Osteoblast (primary cell): ENCODE results near the gene COX5A. TPM values are rescaled to one million over a fixed set of nuclear protein-coding genes. Genes with fewer than 3 reads are reported as not detected.

Experiments
- DNase-seq: peaks from one replicate; pipeline ENCODE4 v3.0.0; 2011; ENCODE audit warnings: low spot score, mixed read lengths; ENCODE audit not compliant: insufficient read length; ENCODE audit errors: missing footprints
- H2AFZ ChIP-seq: 2 replicates; pipeline ENCODE4 v1.6.0; 2011; ENCODE audit warnings: mild to moderate bottlenecking, low read length
- H3K27ac ChIP-seq: 2 replicates; pipeline ENCODE4 v1.5.1; 2011; ENCODE audit warnings: mild to moderate bottlenecking, low read depth, low read length, moderate library complexity
- H3K27me3 ChIP-seq: 2 replicates; pipeline ENCODE4 v1.6.0; 2012; ENCODE audit warnings: mild to moderate bottlenecking, control low read depth, inconsistent platforms, low read length, moderate library complexity; ENCODE audit not compliant: insufficient read depth
- H3K36me3 ChIP-seq: 2 replicates; pipeline ENCODE4 v1.5.1; 2011; ENCODE audit warnings: mild to moderate bottlenecking, low read length, control low read depth, moderate library complexity; ENCODE audit not compliant: insufficient read depth
- H3K4me1 ChIP-seq: 2 replicates; pipeline ENCODE4 v1.5.1; 2011; ENCODE audit warnings: mild to moderate bottlenecking, low read length, control low read depth, moderate library complexity; ENCODE audit not compliant: insufficient read depth
- H3K4me2 ChIP-seq: 2 replicates; pipeline ENCODE4 v1.6.0; 2011; ENCODE audit warnings: mild to moderate bottlenecking, low read length; ENCODE audit not compliant: insufficient read depth
- H3K4me3 ChIP-seq: fragments of 200-600 bp; sonication (generic); 3 replicates; pipeline ENCODE4 v1.5.1; 2012; ENCODE audit warnings: mild to moderate bottlenecking, low read length, inconsistent platforms; ENCODE audit not compliant: insufficient read depth
- H3K79me2 ChIP-seq: 2 replicates; pipeline ENCODE4 v1.6.0; 2012; ENCODE audit warnings: mild to moderate bottlenecking, low read length, control low read depth, inconsistent platforms; ENCODE audit not compliant: insufficient read depth
- H3K9me3 ChIP-seq: 2 replicates; pipeline ENCODE4 v1.5.1; 2011; ENCODE audit warnings: low read depth, low read length, control low read depth
- H4K20me1 ChIP-seq: 2 replicates; pipeline ENCODE4 v1.6.0; 2012; ENCODE audit warnings: mild to moderate bottlenecking, low read length, control low read depth; ENCODE audit not compliant: insufficient read depth
- CTCF ChIP-seq: IDR thresholded peaks from 2 replicates; pipeline ENCODE4 v1.5.1; 2011; ENCODE audit warnings: mild to moderate bottlenecking, low read depth, low read length, moderate library complexity; ENCODE audit errors: extremely low read depth
- total RNA-seq: library from RNA; depleted of rRNA; stranded (reverse); fragments of >200 nt; gene quantifications from 2 replicates; pipeline ENCODE4 v1.2.3, GENCODE V29; 2012

The COX5A gene
- total RNA-seq, 1 donor, result 27.1 TPM

GRCh38 chr15:74964794-74965193, 26.9 kb upstream of the COX5A start:
- Histone ChIP-seq H3K36me3 (no peaks in the 10 kb centered on the region), H3K9me3 (no peaks in the 10 kb centered on the region), H2AFZ (peak overlapping the region; percentile 59), H3K4me2 (no peak overlapping the region), H3K4me3 (no peak overlapping the region), H3K27ac (no peak overlapping the region), H3K27me3 (peaks cover 19% of the 10 kb centered on the region), H4K20me1 (no peaks in the 10 kb centered on the region), H3K79me2 (no peaks in the 10 kb centered on the region), H3K4me1 (peaks cover 6% of the 10 kb centered on the region)
- peak; percentile 82 for DNase-seq
- TF ChIP-seq CTCF, result no peak

- H3K27ac ChIP-seq, result no peak overlapping the region
- no peaks in the 10 kb centered on the region for H3K9me3 ChIP-seq
- no peak overlapping the region for H3K4me2 ChIP-seq
- no peak overlapping the region for H3K4me3 ChIP-seq
- peaks cover 33% of the 10 kb centered on the region for H3K27me3 ChIP-seq
- TF ChIP-seq CTCF, result no peak
- no peak for DNase-seq
- H3K79me2 ChIP-seq, result no peaks in the 10 kb centered on the region
- H3K4me1 ChIP-seq, result peaks cover 10% of the 10 kb centered on the region
- H3K36me3 ChIP-seq, result no peaks in the 10 kb centered on the region
- H2AFZ ChIP-seq, result no peak overlapping the region
- H4K20me1 ChIP-seq, result no peaks in the 10 kb centered on the region
Observed at GRCh38 chr15:74963213-74963612, 25.3 kb upstream of the COX5A start.

GRCh38 chr15:74962671-74963070, 24.8 kb upstream of the COX5A start:
- no peak overlapping the region for H2AFZ ChIP-seq
- H3K27ac ChIP-seq, result no peak overlapping the region
- no peaks in the 10 kb centered on the region for H3K36me3 ChIP-seq
- H3K79me2 ChIP-seq, result no peaks in the 10 kb centered on the region
- H3K9me3 ChIP-seq, result no peaks in the 10 kb centered on the region
- no peak for DNase-seq
- H3K27me3 ChIP-seq, result peaks cover 38% of the 10 kb centered on the region
- TF ChIP-seq CTCF, result no peak
- no peaks in the 10 kb centered on the region for H4K20me1 ChIP-seq
- peaks cover 11% of the 10 kb centered on the region for H3K4me1 ChIP-seq
- H3K4me3 ChIP-seq, result no peak overlapping the region
- H3K4me2 ChIP-seq, result no peak overlapping the region

GRCh38 chr15:74962219-74962618, 24.3 kb upstream of the COX5A start:
- DNase-seq, result no peak
- no peak overlapping the region for H3K4me3 ChIP-seq
- no peaks in the 10 kb centered on the region for H3K36me3 ChIP-seq
- H3K27ac ChIP-seq, result no peak overlapping the region
- TF ChIP-seq CTCF, result no peak
- H3K4me1 ChIP-seq, result peaks cover 15% of the 10 kb centered on the region
- peaks cover 43% of the 10 kb centered on the region for H3K27me3 ChIP-seq
- H2AFZ ChIP-seq, result no peak overlapping the region
- H3K4me2 ChIP-seq, result no peak overlapping the region
- H4K20me1 ChIP-seq, result no peaks in the 10 kb centered on the region
- no peaks in the 10 kb centered on the region for H3K9me3 ChIP-seq
- no peaks in the 10 kb centered on the region for H3K79me2 ChIP-seq
